GM23248 (cell line): ENCODE results near the gene CCDC124. TPM values are rescaled to one million over a fixed set of nuclear protein-coding genes. Genes with fewer than 3 reads are reported as not detected.

ENCODE experiments used
- DNase-seq: peaks from one replicate; pipeline ENCODE4 v3.0.0-alpha.2; 2015
- H2AFZ ChIP-seq: fragments of 200-600 bp; sonication (generic); 2 replicates; pipeline ENCODE4 v1.6.1; 2016; ENCODE audit warnings: antibody characterized with exemption
- H3F3A ChIP-seq: fragments of 200-600 bp; sonication (generic); 2 replicates; pipeline ENCODE4 v1.6.1; 2016; ENCODE audit warnings: mild to moderate bottlenecking, antibody characterized with exemption, mixed run types; ENCODE audit not compliant: insufficient read depth
- H3K27ac ChIP-seq: fragments of 200-600 bp; sonication (generic); 2 replicates; pipeline ENCODE4 v1.5.1; 2016; ENCODE audit warnings: mild to moderate bottlenecking
- H3K27me3 ChIP-seq: fragments of 200-600 bp; sonication (generic); replicated peaks from 2 replicates; pipeline ENCODE4 v1.6.1; 2016; ENCODE audit warnings: mild to moderate bottlenecking; ENCODE audit not compliant: insufficient read depth
- H3K36me3 ChIP-seq: fragments of 200-600 bp; sonication (generic); 2 replicates; pipeline ENCODE4 v1.6.1; 2016; ENCODE audit warnings: low read depth, mild to moderate bottlenecking
- H3K4me1 ChIP-seq: fragments of 200-600 bp; sonication (generic); 2 replicates; pipeline ENCODE4 v1.6.1; 2016; ENCODE audit warnings: mild to moderate bottlenecking; ENCODE audit not compliant: insufficient read depth
- H3K4me2 ChIP-seq: fragments of 200-600 bp; sonication (generic); one replicate; pipeline ENCODE4 v1.6.1; 2016; ENCODE audit warnings: mild to moderate bottlenecking; ENCODE audit not compliant: unreplicated experiment
- H3K4me3 ChIP-seq: fragments of 200-600 bp; sonication (generic); 2 replicates; pipeline ENCODE4 v1.5.1; 2016; ENCODE audit warnings: mild to moderate bottlenecking
- H3K79me2 ChIP-seq: fragments of 200-600 bp; sonication (generic); 2 replicates; pipeline ENCODE4 v1.6.1; 2016; ENCODE audit warnings: mild to moderate bottlenecking; ENCODE audit not compliant: insufficient read depth
- H3K9ac ChIP-seq: fragments of 200-600 bp; sonication (generic); 2 replicates; pipeline ENCODE4 v1.6.1; 2016; ENCODE audit warnings: mild to moderate bottlenecking
- H3K9me2 ChIP-seq: fragments of 200-600 bp; sonication (generic); 2 replicates; pipeline ENCODE4 v1.6.1; 2016; ENCODE audit warnings: mixed run types, mild to moderate bottlenecking, moderate library complexity; ENCODE audit not compliant: insufficient read depth
- H3K9me3 ChIP-seq: fragments of 200-600 bp; sonication (generic); one replicate; pipeline ENCODE4 v1.6.1; 2017; ENCODE audit warnings: low read depth
- H4K20me1 ChIP-seq: fragments of 200-600 bp; sonication (generic); 2 replicates; pipeline ENCODE4 v1.6.0; 2016; ENCODE audit not compliant: insufficient read depth
- EZH2 ChIP-seq: fragments of 200-600 bp; sonication (generic); IDR thresholded peaks from 2 replicates; pipeline ENCODE4 v1.6.1; 2018; ENCODE audit warnings: antibody characterized with exemption, mild to moderate bottlenecking; ENCODE audit not compliant: insufficient read depth, poor library complexity, severe bottlenecking
- EZH2phosphoT487 ChIP-seq: fragments of 200-600 bp; sonication (generic); IDR thresholded peaks from 2 replicates; pipeline ENCODE4 v1.6.1; 2018; ENCODE audit warnings: antibody characterized with exemption, moderate library complexity, mild to moderate bottlenecking, low read depth; ENCODE audit not compliant: insufficient read depth
- WGBS, 2 experiments: methylation state at CpG; one replicate each; pipeline ENCODE4 v1.1.6; 2015 to 2017; ENCODE audit warnings: low lambda C conversion rate in 2 of 2, low coverage in 1 of 2; ENCODE audit errors: missing lambda C conversion rate in 2 of 2; 5-methylcytosine and 5-hydroxymethylcytosine counted together
- in situ Hi-C: fragments of 300-500 bp; cut with MboI; formaldehyde crosslinking; loops from 2 replicates; pipeline ENCODE4 v1.15.0; 2020
- polyA plus RNA-seq: library from polyadenylated mRNA; unstranded; fragments of >200 nt; fragmentation: Nextera tagmentation; extraction: Ambion mirVana; gene quantifications from 2 replicates; pipeline ENCODE4 v1.2.1, GENCODE V29; 2016
- total RNA-seq: library from RNA; depleted of rRNA; stranded (reverse); fragments of >200 nt; shearing (Covaris generic); gene quantifications from 2 replicates; pipeline ENCODE4 v1.2.3, GENCODE V29; 2014

The CCDC124 gene
- total and polyA plus RNA-seq, 2 experiments from 2014 or later = 29.6 to 125 TPM

- no peak for DNase-seq
- peaks cover 36% of the 10 kb centered on the region for H3K27me3 ChIP-seq
- WGBS, 2 experiments = 67 to 70% methylated on average over 11 of the region's 11 CpGs
These were observed 32.7 kb downstream of the CCDC124 start for GRCh38 chr19:17965370-17966128.

GRCh38 chr19:17966129-17966483 lies 33.3 kb downstream of the CCDC124 start:
- H3K27me3 ChIP-seq = peaks cover 36% of the 10 kb centered on the region

More at GRCh38 chr19:17965370-17966128, 32.7 kb downstream of the CCDC124 start:
- H3F3A ChIP-seq = no peaks in the 10 kb centered on the region
- no peaks in the 10 kb centered on the region for H3K9me3 ChIP-seq
- no peaks in the 10 kb centered on the region for H3K36me3 ChIP-seq
- no peaks in the 10 kb centered on the region for H3K9me2 ChIP-seq
- in situ Hi-C loops = no loop called here
- H4K20me1 ChIP-seq = no peaks in the 10 kb centered on the region
- no peak overlapping the region for H3K4me3 ChIP-seq
- H3K4me1 ChIP-seq = no peaks in the 10 kb centered on the region
- H2AFZ ChIP-seq = no peak overlapping the region
- no peak overlapping the region for H3K27ac ChIP-seq
- TF ChIP-seq EZH2 (no peak), EZH2phosphoT487 (no peak)
- H3K4me2 ChIP-seq = no peak overlapping the region
- no peak overlapping the region for H3K9ac ChIP-seq
- H3K79me2 ChIP-seq = no peaks in the 10 kb centered on the region

DNA sequence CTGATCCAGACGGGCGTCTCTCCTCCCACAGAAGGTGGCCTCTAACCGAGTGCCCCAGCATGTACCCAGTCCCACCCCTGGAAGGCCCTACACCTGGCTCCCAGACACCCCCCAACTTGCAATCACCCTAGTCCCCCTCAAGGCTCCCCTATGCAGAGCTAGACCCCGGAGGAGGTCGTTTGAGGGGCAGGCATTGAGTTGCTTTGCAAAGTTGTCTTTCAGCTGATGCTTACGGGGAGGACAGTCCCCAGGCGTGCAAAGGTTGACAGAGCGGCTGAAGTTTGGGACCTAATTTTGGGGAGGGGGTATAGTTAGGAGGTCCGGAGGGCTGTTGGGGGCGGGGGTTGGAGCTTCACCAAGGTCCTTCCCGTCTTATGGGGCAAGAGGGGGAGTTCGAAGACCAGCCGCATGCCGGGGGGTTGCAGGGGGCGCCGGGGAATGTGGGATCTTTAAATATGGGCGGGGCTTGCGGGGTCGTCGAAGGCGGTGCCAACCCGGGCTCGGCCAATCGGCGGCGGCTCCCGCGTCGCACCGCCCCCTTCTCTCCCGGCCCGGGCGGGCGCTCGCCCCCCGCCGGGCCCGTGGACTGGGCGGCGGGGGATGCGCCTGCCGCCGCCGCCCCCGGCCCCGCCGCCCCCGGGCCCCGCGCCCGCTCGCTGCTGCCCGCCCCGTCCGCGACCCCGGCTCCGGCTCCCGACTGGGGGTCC lies 33.9 kb downstream of the CCDC124 start, which contains the start of gene KCNN1:
Gene KCNN1 (plus strand): TSS at position 558 of the 707 bp plus-strand sequence. CDS start 6,782 bp downstream, outside the sequence.
- no peaks in the 10 kb centered on the region for H3K36me3 ChIP-seq
- H2AFZ ChIP-seq = no peak within 1 kb of the TSS
- H3F3A ChIP-seq = no peaks in the 10 kb centered on the region
- H4K20me1 ChIP-seq = no peaks in the 10 kb centered on the region
- in situ Hi-C loops = no loop called here
- no peaks in the 10 kb centered on the region for H3K79me2 ChIP-seq
- H3K4me3 ChIP-seq = no peak within 1 kb of the TSS
- 3 to 15% methylated on average over 8 to 44 of the region's 59 CpGs for WGBS, 2 experiments
- no peak for DNase-seq
- no peaks in the 10 kb centered on the region for H3K9me2 ChIP-seq
- H3K4me1 ChIP-seq = no peaks in the 10 kb centered on the region
- H3K9ac ChIP-seq = no peak within 1 kb of the TSS
- H3K4me2 ChIP-seq = no peak within 1 kb of the TSS
- H3K27ac ChIP-seq = no peak within 1 kb of the TSS
- no peaks in the 10 kb centered on the region for H3K9me3 ChIP-seq
- TF ChIP-seq EZH2phosphoT487 = 0 out of 2 replicates have a peak, but pooled peaks have one; percentile 65
- TF ChIP-seq EZH2 = peak; percentile 67
- H3K27me3 ChIP-seq = peaks cover 36% of the 10 kb centered on the region

More at GRCh38 chr19:17966129-17966483, 33.3 kb downstream of the CCDC124 start:
- no peak overlapping the region for H3K4me2 ChIP-seq
- no peaks in the 10 kb centered on the region for H3F3A ChIP-seq
- no peaks in the 10 kb centered on the region for H3K36me3 ChIP-seq
- no peak for DNase-seq
- in situ Hi-C loops = no loop called here
- no peaks in the 10 kb centered on the region for H3K4me1 ChIP-seq
- no peak overlapping the region for H2AFZ ChIP-seq
- no peak overlapping the region for H3K9ac ChIP-seq
- H4K20me1 ChIP-seq = no peaks in the 10 kb centered on the region
- WGBS, 2 experiments = 33 to 36% methylated on average over 2 of the region's 2 CpGs
- H3K4me3 ChIP-seq = no peak overlapping the region
- TF ChIP-seq EZH2phosphoT487 (no peak), EZH2 (no peak)
- no peak overlapping the region for H3K27ac ChIP-seq
- H3K9me2 ChIP-seq = no peaks in the 10 kb centered on the region
- no peaks in the 10 kb centered on the region for H3K79me2 ChIP-seq
- no peaks in the 10 kb centered on the region for H3K9me3 ChIP-seq

GRCh38 chr19:17967257-17968051 lies 34.6 kb downstream of the CCDC124 start:
- no peak for DNase-seq
- Histone ChIP-seq H3K9ac (no peak overlapping the region), H3K9me3 (no peaks in the 10 kb centered on the region), H3K4me2 (no peak overlapping the region), H3F3A (no peaks in the 10 kb centered on the region), H3K36me3 (no peaks in the 10 kb centered on the region), H3K27ac (no peak overlapping the region), H3K4me3 (no peak overlapping the region), H3K4me1 (no peaks in the 10 kb centered on the region), H4K20me1 (no peaks in the 10 kb centered on the region), H3K9me2 (no peaks in the 10 kb centered on the region), H2AFZ (no peak overlapping the region), H3K79me2 (no peaks in the 10 kb centered on the region), H3K27me3 (peaks cover 36% of the 10 kb centered on the region)
- 5 to 10% methylated on average over 17 to 35 of the region's 35 CpGs for WGBS, 2 experiments
- TF ChIP-seq EZH2phosphoT487 = no peak
- TF ChIP-seq EZH2 = peak; percentile 62
- in situ Hi-C loops = no loop called here
